GM19455 (cell line): ENCODE data around the gene FOXD4L3.
"Not testable (repeated sequence)": the region's sequence is repeated elsewhere in the genome, so short reads cannot be mapped to it uniquely, and the experiment has no call there.

ENCODE experiments used
- ATAC-seq: cut with Tn5 transposase; IDR thresholded peaks from one replicate; pipeline ENCODE4 v1.9.1; 2021; ENCODE audit not compliant: unreplicated experiment

FOXD4L3 gene

DNA sequence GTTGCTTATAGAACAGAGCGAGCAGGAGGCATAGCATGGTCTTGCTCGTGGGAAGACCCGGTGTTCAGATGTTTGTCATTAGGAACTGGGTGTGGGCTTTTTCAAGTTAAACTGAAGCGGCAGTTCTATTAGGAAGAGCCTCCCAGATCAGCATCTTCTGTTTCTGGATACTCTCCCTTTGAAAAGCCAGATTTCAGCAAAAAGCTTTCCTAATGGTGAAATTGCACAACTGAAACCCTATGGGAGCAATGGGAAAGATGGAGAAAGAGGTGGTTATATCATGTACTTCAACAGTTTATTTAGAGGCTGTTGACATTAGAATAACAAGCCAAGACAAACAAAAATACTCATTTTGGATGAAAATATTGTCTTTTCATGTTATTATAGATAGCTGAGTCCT lies 41.3 kb downstream of the FOXD4L3 start:
- not testable (repeated sequence) for ATAC-seq

DNA sequence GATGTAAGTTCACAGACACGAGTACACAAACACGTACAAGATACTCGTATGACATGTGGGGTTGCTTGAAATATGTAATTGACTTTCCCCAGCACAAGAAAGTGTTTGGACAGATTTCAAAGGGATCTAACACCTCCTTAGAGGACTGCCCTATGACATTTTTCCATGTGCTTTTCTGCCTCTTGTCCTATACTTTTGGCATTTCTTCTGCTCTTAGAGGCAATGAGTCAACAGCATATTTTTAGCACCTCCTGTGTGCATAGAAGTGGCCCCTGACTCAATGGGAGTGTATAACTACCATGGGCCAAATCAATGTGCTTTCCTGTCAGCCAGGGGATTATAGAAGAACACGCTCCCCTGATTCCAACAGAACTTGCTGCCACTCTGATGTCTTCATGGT lies 49.0 kb downstream of the FOXD4L3 start:
- ATAC-seq: not testable (repeated sequence)
